Measurements from ENCODE around the gene SGPP2. TPM values are rescaled to one million over a fixed set of nuclear protein-coding genes. Genes with fewer than 3 reads are reported as not detected.

Gene SGPP2
- total RNA-seq, 1 experiment from 2014 or later, result not detected

DNA sequence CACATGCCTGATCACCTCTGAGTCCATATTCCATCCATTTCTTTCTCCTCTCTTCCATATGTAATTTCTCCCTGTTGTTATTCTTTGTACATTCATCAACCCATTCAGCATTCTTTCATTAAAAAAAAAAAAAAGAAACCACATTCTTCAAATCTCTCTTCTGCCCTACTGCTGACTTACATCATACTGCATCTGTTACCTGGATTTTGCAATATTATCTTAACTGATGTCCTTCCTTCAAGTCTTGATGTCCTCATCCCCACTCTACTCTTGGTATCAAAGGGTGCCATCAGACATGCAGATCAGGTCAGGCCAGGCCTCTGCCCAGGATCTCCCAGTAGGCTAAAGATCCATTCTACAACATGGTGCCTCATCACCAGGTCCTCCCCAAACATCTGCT lies 90.6 kb downstream of the SGPP2 start:
- Histone ChIP-seq H3K9ac (ENCODE audit: extremely low read depth, insufficient read length, low read length) (no peak overlapping the region), H4K8ac (replicated peaks; ENCODE audit: insufficient read length, low read depth, low read length) (no peak overlapping the region), H4K20me1 (ENCODE audit: control insufficient read depth, insufficient read depth, insufficient read length) (no peaks in the 10 kb centered on the region), H3K9me3 (ENCODE audit: control insufficient read depth, low read depth, low read length) (no peaks in the 10 kb centered on the region), H3K4me1 (ENCODE audit: insufficient read depth, low read length) (no peaks in the 10 kb centered on the region; the same call in 1 of the 2 replicates), H2AFZ (ENCODE audit: low read length) (no peak overlapping the region), H2BK12ac (ENCODE audit: insufficient read length, low read depth, low read length) (no peak overlapping the region), H3K79me2 (ENCODE audit: insufficient read depth, low read length) (no peaks in the 10 kb centered on the region), H3K18ac (ENCODE audit: insufficient read length, low read depth, low read length) (no peak overlapping the region), H4K91ac (ENCODE audit: insufficient read length, low read depth, low read length) (no peak overlapping the region), H4K5ac (ENCODE audit: insufficient read length, low read depth, low read length) (no peak overlapping the region), H2BK5ac (ENCODE audit: insufficient read length, low read length) (no peak overlapping the region), H3K27me3 (ENCODE audit: insufficient read depth, low read length) (no peaks in the 10 kb centered on the region), H2BK120ac (ENCODE audit: low read depth, low read length, poor library complexity, severe bottlenecking) (no peak overlapping the region), H3K23me2 (ENCODE audit: insufficient read length, low read depth, low read length, poor library complexity, severe bottlenecking) (no peaks in the 10 kb centered on the region), H2AK5ac (ENCODE audit: insufficient read length, low read length) (no peak overlapping the region), H3T11ph (ENCODE audit: low read length) (no peak overlapping the region), H3K56ac (ENCODE audit: insufficient read length, low read depth, low read length) (no peak overlapping the region), H2BK20ac (ENCODE audit: low read depth, low read length, poor library complexity, severe bottlenecking) (no peak overlapping the region), H3K14ac (ENCODE audit: insufficient read depth, low read length) (no peak overlapping the region), H3K4me2 (ENCODE audit: insufficient read depth, insufficient read length, low read length) (no peak overlapping the region), H3K4ac (ENCODE audit: low read depth, low read length) (no peak overlapping the region), H2BK15ac (ENCODE audit: low read depth, low read length) (no peak overlapping the region), H3K23ac (ENCODE audit: insufficient read length, low read depth, low read length) (no peak overlapping the region), H3K79me1 (ENCODE audit: insufficient read depth, low read depth, low read length, poor library complexity, severe bottlenecking) (no peaks in the 10 kb centered on the region), H3K27ac (ENCODE audit: insufficient read length, low read depth, low read length) (no peak overlapping the region)
- no peak for TF ChIP-seq CTCF (conservative IDR thresholded peaks at IDR 0.05)
- Mint-ChIP-seq H3K4me3 (no peak overlapping the region), H3K4me1 (peaks cover 11 to 18% of the 10 kb centered on the region in 2 experiments), H3K36me3 (ENCODE audit: insufficient read depth in 1 of 3, low read depth in 3 of 3) (peaks cover 0 to 2% (median 0%) of the 10 kb centered on the region in 3 experiments; a peak in 2 of 7 replicates), H3K27me3 (ENCODE audit: low read depth) (peaks cover 25% of the 10 kb centered on the region), H3K27ac (no peak overlapping the region), H3K9me3 (peaks cover 0 to 4% of the 10 kb centered on the region in 2 experiments; a peak in 3 of 5 replicates)
- no peak for DNase-seq

Measured in H9 (cell line).